Type B pancreatic cell (in vitro differentiated cells): ENCODE measurements around the gene GNB4. TPM values are rescaled to one million over a fixed set of nuclear protein-coding genes. Genes with fewer than 3 reads are reported as not detected.

Experiments used
- DNase-seq: peaks from one replicate; pipeline ENCODE4 v3.0.0; 2021; ENCODE audit warnings: mixed read lengths; ENCODE audit not compliant: unreplicated experiment; ENCODE audit errors: extremely low spot score
- H3K27ac Mint-ChIP-seq: 2 replicates; pipeline ENCODE4 v1.8.0; 2021; ENCODE audit warnings: mild to moderate bottlenecking, mixed read lengths
- H3K27me3 Mint-ChIP-seq: 2 replicates; pipeline ENCODE4 v1.8.0; 2021; ENCODE audit warnings: mixed read lengths
- H3K36me3 Mint-ChIP-seq: 2 replicates; pipeline ENCODE4 v1.8.0; 2021; ENCODE audit warnings: mixed read lengths
- H3K4me1 Mint-ChIP-seq: one replicate; pipeline ENCODE4 v1.8.0; 2021; ENCODE audit warnings: mixed read lengths; ENCODE audit not compliant: unreplicated experiment
- H3K4me3 Mint-ChIP-seq: 2 replicates; pipeline ENCODE4 v1.8.0; 2021; ENCODE audit warnings: mild to moderate bottlenecking, mixed read lengths
- H3K9me3 Mint-ChIP-seq: 2 replicates; pipeline ENCODE4 v1.8.0; 2021; ENCODE audit warnings: mixed read lengths
- CTCF ChIP-seq: fragments of 200-600 bp; sonication (generic); conservative IDR thresholded peaks from 2 replicates; pipeline ENCODE4 v1.5.0; 2021; ENCODE audit warnings: antibody characterized with exemption, mild to moderate bottlenecking
- total RNA-seq: library from RNA; stranded (reverse); gene quantifications from 2 replicates; pipeline ENCODE4 v1.2.1, GENCODE V29; 2021; ENCODE audit warnings: low replicate concordance

Gene GNB4
- total RNA-seq, 1 donor from 2014 or later: 26.8 TPM

- H3K9me3 Mint-ChIP-seq: no peaks in the 10 kb centered on the region
- TF ChIP-seq CTCF: no peak
- no peak for DNase-seq
- no peak overlapping the region for H3K4me3 Mint-ChIP-seq
- no peaks in the 10 kb centered on the region for H3K4me1 Mint-ChIP-seq
- H3K27ac Mint-ChIP-seq: no peak overlapping the region
- H3K36me3 Mint-ChIP-seq: no peaks in the 10 kb centered on the region
- no peaks in the 10 kb centered on the region for H3K27me3 Mint-ChIP-seq
These were observed 26.2 kb downstream of the GNB4 start for GRCh38 chr3:179425075-179425474.

- H3K4me3 Mint-ChIP-seq: no peak overlapping the region
- no peaks in the 10 kb centered on the region for H3K9me3 Mint-ChIP-seq
- no peak for DNase-seq
- no peaks in the 10 kb centered on the region for H3K4me1 Mint-ChIP-seq
- H3K27me3 Mint-ChIP-seq: no peaks in the 10 kb centered on the region
- TF ChIP-seq CTCF: peak; percentile 62
- H3K27ac Mint-ChIP-seq: no peak overlapping the region
- H3K36me3 Mint-ChIP-seq: peaks cover 13% of the 10 kb centered on the region
These were observed 29.8 kb downstream of the GNB4 start for GRCh38 chr3:179421500-179421899.

GRCh38 chr3:179418610-179419009 lies 32.7 kb downstream of the GNB4 start:
- H3K4me3 Mint-ChIP-seq: no peak overlapping the region
- peaks cover 13% of the 10 kb centered on the region for H3K36me3 Mint-ChIP-seq

GRCh38 chr3:179416681-179417080 lies 34.6 kb downstream of the GNB4 start:
- Mint-ChIP-seq H3K9me3 (no peaks in the 10 kb centered on the region), H3K27ac (no peak overlapping the region), H3K36me3 (peaks cover 16% of the 10 kb centered on the region), H3K4me1 (no peaks in the 10 kb centered on the region), H3K27me3 (no peaks in the 10 kb centered on the region), H3K4me3 (no peak overlapping the region)
- no peak for TF ChIP-seq CTCF
- no peak for DNase-seq

More at GRCh38 chr3:179418610-179419009, 32.7 kb downstream of the GNB4 start:
- no peaks in the 10 kb centered on the region for H3K4me1 Mint-ChIP-seq
- TF ChIP-seq CTCF: no peak
- H3K27ac Mint-ChIP-seq: no peak overlapping the region
- DNase-seq: no peak
- no peaks in the 10 kb centered on the region for H3K9me3 Mint-ChIP-seq
- H3K27me3 Mint-ChIP-seq: no peaks in the 10 kb centered on the region

- Mint-ChIP-seq H3K9me3 (no peaks in the 10 kb centered on the region), H3K4me3 (no peak overlapping the region), H3K4me1 (no peaks in the 10 kb centered on the region), H3K27ac (no peak overlapping the region), H3K36me3 (peaks cover 18% of the 10 kb centered on the region), H3K27me3 (no peaks in the 10 kb centered on the region)
- no peak for TF ChIP-seq CTCF
- no peak for DNase-seq
These were observed 35.9 kb downstream of the GNB4 start for GRCh38 chr3:179415377-179415776.

GRCh38 chr3:179414804-179415203 lies 36.5 kb downstream of the GNB4 start:
- TF ChIP-seq CTCF: no peak
- Mint-ChIP-seq H3K4me3 (no peak overlapping the region), H3K27me3 (no peaks in the 10 kb centered on the region)

More at GRCh38 chr3:179414804-179415203, 36.5 kb downstream of the GNB4 start:
- Mint-ChIP-seq H3K27ac (no peak overlapping the region), H3K36me3 (peaks cover 21% of the 10 kb centered on the region), H3K4me1 (no peaks in the 10 kb centered on the region), H3K9me3 (no peaks in the 10 kb centered on the region)
- DNase-seq: no peak
